DOHH2 (cell line): ENCODE measurements around the gene DCXR.

Experiments
- H3F3A ChIP-seq: fragments of 200-600 bp; sonication (generic), shearing (Covaris generic); 2 replicates; pipeline ENCODE4 v1.6.0; 2016; ENCODE audit warnings: antibody characterized with exemption, mild to moderate bottlenecking; ENCODE audit not compliant: control insufficient read depth, insufficient read depth
- H3K27ac ChIP-seq: fragments of 200-600 bp; sonication (generic); 2 replicates; pipeline ENCODE4 v1.5.1; 2014; ENCODE audit warnings: low read depth, mild to moderate bottlenecking, low read length, moderate library complexity
- H3K27me3 ChIP-seq: fragments of 200-600 bp; sonication (generic); 2 replicates; pipeline ENCODE4 v1.6.1; 2014; ENCODE audit warnings: mild to moderate bottlenecking, low read length, mixed read lengths; ENCODE audit not compliant: control insufficient read depth
- H3K36me3 ChIP-seq: fragments of 200-600 bp; sonication (generic); 2 replicates; pipeline ENCODE4 v1.6.1; 2014; ENCODE audit warnings: mild to moderate bottlenecking, low read length, moderate library complexity, mixed read lengths; ENCODE audit not compliant: control insufficient read depth
- H3K4me1 ChIP-seq: fragments of 200-600 bp; sonication (generic); 2 replicates; pipeline ENCODE4 v1.6.1; 2014; ENCODE audit warnings: mild to moderate bottlenecking, low read length, mixed read lengths; ENCODE audit not compliant: control insufficient read depth
- H3K4me2 ChIP-seq: fragments of 200-600 bp; sonication (generic); 2 replicates; pipeline ENCODE4 v1.6.0; 2014; ENCODE audit warnings: mild to moderate bottlenecking, low read length, moderate library complexity
- H3K4me3 ChIP-seq: fragments of 200-600 bp; sonication (generic); 2 replicates; pipeline ENCODE4 v1.5.1; 2014; ENCODE audit warnings: mild to moderate bottlenecking, low read length, mixed read lengths
- H3K79me2 ChIP-seq: fragments of 200-600 bp; sonication (generic); 2 replicates; pipeline ENCODE4 v1.6.1; 2014; ENCODE audit warnings: mild to moderate bottlenecking, low read length, mixed read lengths; ENCODE audit not compliant: control insufficient read depth
- H3K9me2 ChIP-seq: fragments of 200-600 bp; sonication (generic); replicated peaks from 2 replicates; pipeline ENCODE4 v1.6.1; 2014; ENCODE audit warnings: mild to moderate bottlenecking, low read length, mixed read lengths; ENCODE audit not compliant: control insufficient read depth
- H3K9me3 ChIP-seq: fragments of 200-600 bp; sonication (generic); 2 replicates; pipeline ENCODE4 v1.6.1; 2014; ENCODE audit warnings: antibody characterized with exemption, low read length, mixed read lengths; ENCODE audit not compliant: control insufficient read depth, insufficient read depth
- H4K20me1 ChIP-seq: fragments of 200-600 bp; sonication (generic); 2 replicates; pipeline ENCODE4 v1.6.0; 2014; ENCODE audit warnings: low read depth, mild to moderate bottlenecking, antibody characterized with exemption, low read length, moderate library complexity; ENCODE audit not compliant: control insufficient read depth, insufficient read depth
- EZH2phosphoT487 ChIP-seq: fragments of 200-600 bp; sonication (generic); IDR thresholded peaks from 2 replicates; pipeline ENCODE4 v1.6.1; 2017; ENCODE audit warnings: borderline replicate concordance, mild to moderate bottlenecking, antibody characterized with exemption, low read length, moderate library complexity, mixed read lengths
- TF ChIP-seq, protein P1 (sequence below): fragments of 200-600 bp; sonication (generic); IDR thresholded peaks from one replicate; pipeline ENCODE4 v1.5.1; 2014; ENCODE audit warnings: antibody characterized with exemption, mild to moderate bottlenecking, low read depth, low read length; ENCODE audit not compliant: poor library complexity, severe bottlenecking

DCXR gene

DNA sequence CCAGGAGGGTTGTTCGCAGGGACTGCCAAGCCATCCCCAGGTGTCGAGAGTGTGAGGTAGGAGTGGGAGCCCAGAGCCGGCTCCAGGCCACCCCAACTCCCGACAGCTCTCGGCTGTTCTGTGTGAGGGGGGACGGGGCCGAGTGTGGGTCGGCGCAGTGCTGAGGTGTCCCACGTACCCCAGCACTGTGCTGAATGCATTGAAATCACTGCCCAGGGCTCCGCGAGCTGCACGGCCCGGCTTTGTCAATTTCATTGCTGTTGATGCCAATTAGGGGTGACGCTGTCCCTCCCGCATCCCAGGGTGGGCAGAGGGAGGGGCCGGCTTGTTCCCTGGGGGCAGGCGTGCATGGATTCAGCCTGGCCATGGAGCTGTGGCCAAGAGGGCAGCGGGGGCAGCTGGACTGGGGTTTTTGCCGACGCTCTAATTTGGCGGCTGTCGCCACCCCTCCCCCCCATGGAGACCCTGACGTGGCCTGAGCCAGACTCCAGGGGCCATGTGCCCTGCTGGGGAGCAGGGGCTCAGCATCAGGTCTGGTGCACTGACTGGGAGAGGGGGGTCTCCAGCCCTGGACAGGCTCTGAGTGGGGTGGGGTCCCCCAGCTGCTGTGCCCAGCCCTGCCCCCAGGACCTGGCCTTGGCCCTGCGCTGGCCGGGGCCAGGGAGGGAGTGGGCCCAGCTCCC lies 29.1 kb downstream of the DCXR start:
- no peak overlapping the region for H3K4me3 ChIP-seq
- no peaks in the 10 kb centered on the region for H3K9me3 ChIP-seq
- no peaks in the 10 kb centered on the region for H3K27me3 ChIP-seq
- H3K27ac ChIP-seq = no peak overlapping the region
- H3K36me3 ChIP-seq = no peaks in the 10 kb centered on the region
- H3F3A ChIP-seq = no peaks in the 10 kb centered on the region
- H3K79me2 ChIP-seq = no peaks in the 10 kb centered on the region
- H3K4me2 ChIP-seq = no peak overlapping the region
- no peaks in the 10 kb centered on the region for H3K9me2 ChIP-seq
- TF ChIP-seq EZH2phosphoT487 = no peak
- TF ChIP-seq, protein P1, sequence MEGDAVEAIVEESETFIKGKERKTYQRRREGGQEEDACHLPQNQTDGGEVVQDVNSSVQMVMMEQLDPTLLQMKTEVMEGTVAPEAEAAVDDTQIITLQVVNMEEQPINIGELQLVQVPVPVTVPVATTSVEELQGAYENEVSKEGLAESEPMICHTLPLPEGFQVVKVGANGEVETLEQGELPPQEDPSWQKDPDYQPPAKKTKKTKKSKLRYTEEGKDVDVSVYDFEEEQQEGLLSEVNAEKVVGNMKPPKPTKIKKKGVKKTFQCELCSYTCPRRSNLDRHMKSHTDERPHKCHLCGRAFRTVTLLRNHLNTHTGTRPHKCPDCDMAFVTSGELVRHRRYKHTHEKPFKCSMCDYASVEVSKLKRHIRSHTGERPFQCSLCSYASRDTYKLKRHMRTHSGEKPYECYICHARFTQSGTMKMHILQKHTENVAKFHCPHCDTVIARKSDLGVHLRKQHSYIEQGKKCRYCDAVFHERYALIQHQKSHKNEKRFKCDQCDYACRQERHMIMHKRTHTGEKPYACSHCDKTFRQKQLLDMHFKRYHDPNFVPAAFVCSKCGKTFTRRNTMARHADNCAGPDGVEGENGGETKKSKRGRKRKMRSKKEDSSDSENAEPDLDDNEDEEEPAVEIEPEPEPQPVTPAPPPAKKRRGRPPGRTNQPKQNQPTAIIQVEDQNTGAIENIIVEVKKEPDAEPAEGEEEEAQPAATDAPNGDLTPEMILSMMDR = no peak
- no peaks in the 10 kb centered on the region for H3K4me1 ChIP-seq
- no peaks in the 10 kb centered on the region for H4K20me1 ChIP-seq

DNA sequence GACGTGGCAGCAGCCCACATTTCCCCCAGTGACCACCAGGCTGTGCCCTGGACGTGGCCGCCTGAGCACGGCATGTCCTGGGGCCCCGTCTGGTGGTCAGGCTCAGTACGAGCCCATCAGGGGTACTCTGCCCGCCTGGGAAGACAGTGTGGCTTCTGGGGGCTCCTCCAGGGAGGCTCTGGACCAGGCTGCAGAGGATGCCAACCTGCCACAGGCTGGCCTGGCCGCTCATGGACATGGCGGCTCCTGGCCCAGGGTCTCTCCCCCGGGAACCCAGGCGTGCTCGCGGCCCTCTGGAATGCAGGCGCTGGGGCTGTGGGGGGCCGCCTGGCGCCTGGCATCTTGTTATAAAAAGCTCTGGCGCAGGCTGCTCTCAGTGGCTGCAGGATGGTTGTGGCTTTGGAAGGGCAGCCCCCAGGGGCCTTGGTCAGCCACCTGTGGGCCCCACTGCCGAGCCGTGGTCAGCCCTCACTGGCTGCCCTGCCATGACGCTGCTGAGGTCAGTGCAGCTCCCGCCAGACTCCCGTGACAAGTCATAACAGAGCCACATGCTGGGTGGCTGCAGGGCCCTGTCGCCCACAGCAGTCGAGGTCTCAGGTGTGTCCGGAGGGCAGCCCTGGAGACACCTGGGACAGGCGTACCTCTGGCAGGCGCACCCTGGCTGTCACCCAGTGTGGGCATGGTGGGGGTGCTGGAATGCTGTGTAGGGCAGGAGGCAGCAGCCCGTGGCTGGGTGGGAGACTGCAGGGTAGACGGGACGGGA lies 29.8 kb downstream of the DCXR start:
- Histone ChIP-seq H3K79me2 (no peaks in the 10 kb centered on the region), H3K4me2 (no peak overlapping the region), H3K4me3 (no peak overlapping the region), H3K4me1 (no peaks in the 10 kb centered on the region), H3K27ac (no peak overlapping the region), H3K36me3 (no peaks in the 10 kb centered on the region), H3K9me2 (no peaks in the 10 kb centered on the region), H4K20me1 (no peaks in the 10 kb centered on the region), H3F3A (no peaks in the 10 kb centered on the region), H3K9me3 (no peaks in the 10 kb centered on the region), H3K27me3 (no peaks in the 10 kb centered on the region)
- TF ChIP-seq, protein P1 = no peak
- no peak for TF ChIP-seq EZH2phosphoT487

DNA sequence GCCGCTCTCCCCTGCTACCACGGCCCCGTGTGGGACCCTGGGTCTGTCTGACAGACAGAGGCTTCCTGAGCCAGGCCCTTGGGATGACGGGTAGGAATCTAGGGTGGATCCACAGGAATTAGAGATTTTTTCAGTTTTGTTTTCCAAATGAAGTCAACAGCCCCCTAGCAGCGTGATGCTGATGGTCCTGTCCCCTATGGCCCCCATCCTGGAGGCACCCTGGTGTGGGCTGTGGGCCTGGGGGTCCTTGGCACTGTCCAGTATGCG lies 30.3 kb downstream of the DCXR start:
- Histone ChIP-seq H3K36me3 (no peaks in the 10 kb centered on the region), H3K79me2 (no peaks in the 10 kb centered on the region), H3K4me3 (no peak overlapping the region), H3K4me2 (no peak overlapping the region), H3K27me3 (no peaks in the 10 kb centered on the region), H3K4me1 (no peaks in the 10 kb centered on the region), H3F3A (no peaks in the 10 kb centered on the region), H3K9me3 (no peaks in the 10 kb centered on the region), H3K9me2 (no peaks in the 10 kb centered on the region), H3K27ac (no peak overlapping the region), H4K20me1 (no peaks in the 10 kb centered on the region)
- no peak for TF ChIP-seq EZH2phosphoT487
- TF ChIP-seq, protein P1 = no peak
